Left forelimb (tissue), 1 donor: Measurements from ENCODE around the gene SPRYD3.

Source experiments
- DNase-seq: peaks from one replicate; pipeline ENCODE4 v3.0.0-alpha.2; 2018; ENCODE audit warnings: low spot score

Gene SPRYD3

GRCh38 chr12:53078425-53079225, 565 bp downstream of the SPRYD3 start:
- no peak for DNase-seq

GRCh38 chr12:53077030-53077429, 2.2 kb downstream of the SPRYD3 start:
- no peak for DNase-seq

DNA sequence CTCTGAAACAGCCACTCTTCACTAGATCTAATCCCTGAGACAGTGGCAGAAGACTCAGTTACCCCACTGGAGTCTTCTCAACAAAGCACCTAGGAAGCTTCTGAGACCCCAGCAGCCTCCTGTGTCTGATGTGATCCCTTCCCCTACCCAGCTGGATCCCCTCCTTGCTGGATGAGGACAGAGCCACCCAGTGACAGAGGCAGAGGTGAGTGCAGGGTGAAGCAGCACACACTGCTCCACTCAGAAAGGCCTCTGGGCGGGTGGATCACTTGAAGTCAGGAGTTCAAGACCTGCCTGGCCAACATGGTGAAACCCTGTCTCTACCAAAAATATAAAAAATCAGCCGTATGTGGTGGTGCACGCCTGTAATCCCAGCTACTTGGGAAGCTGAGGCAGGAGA, 2.7 kb downstream of the SPRYD3 start:
- no peak for DNase-seq

DNA sequence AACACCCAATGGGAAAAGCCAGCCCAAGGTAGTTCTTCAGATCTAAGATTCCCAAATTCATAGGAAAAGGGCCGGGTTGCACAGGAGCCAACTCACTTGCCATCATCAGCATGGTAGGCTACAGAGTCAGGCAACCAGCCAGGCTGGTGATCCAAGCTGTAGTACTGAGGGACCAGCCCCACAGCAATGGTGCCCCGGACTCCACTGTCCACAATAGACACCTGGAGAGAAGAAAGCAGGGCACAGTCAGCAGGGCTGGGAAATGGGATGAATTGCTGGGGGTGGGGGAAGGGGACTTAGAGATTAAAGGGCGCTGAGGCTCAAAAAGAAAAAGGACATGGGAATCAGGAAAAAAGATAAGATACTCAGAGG, 4.2 kb downstream of the SPRYD3 start:
- DNase-seq = no peak

GRCh38 chr12:53074283-53074998, 4.7 kb downstream of the SPRYD3 start:
- DNase-seq = no peak

DNA sequence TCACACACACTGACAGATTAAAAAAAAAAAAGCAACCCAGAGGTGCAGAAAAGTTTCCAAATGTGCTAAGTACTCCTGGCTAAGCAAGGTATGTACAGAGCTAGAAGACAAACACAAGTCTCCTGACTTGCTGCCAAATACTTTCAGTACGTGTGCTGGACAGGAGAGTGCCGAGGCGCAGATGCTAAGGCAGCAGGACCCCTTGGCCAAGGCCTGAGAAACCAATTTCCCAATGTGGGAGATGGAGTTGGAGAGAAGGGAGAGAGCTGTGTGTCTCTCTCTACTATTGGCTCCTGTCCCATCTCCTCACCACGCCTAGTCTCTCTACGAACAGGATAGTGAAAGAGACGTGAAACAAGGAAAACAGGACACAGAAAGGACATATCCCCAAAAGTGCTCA, 5.3 kb downstream of the SPRYD3 start:
- DNase-seq = peak; percentile 66

- DNase-seq = peak; percentile 89
Measured at GRCh38 chr12:53071591-53072551, 7.3 kb downstream of the SPRYD3 start.

GRCh38 chr12:53070877-53071492, 8.2 kb downstream of the SPRYD3 start:
- DNase-seq = no peak

GRCh38 chr12:53069621-53070410, 9.4 kb downstream of the SPRYD3 start:
- peak; percentile 77 for DNase-seq

- no peak for DNase-seq
Measured at GRCh38 chr12:53068811-53069585, 10.2 kb downstream of the SPRYD3 start.

DNA sequence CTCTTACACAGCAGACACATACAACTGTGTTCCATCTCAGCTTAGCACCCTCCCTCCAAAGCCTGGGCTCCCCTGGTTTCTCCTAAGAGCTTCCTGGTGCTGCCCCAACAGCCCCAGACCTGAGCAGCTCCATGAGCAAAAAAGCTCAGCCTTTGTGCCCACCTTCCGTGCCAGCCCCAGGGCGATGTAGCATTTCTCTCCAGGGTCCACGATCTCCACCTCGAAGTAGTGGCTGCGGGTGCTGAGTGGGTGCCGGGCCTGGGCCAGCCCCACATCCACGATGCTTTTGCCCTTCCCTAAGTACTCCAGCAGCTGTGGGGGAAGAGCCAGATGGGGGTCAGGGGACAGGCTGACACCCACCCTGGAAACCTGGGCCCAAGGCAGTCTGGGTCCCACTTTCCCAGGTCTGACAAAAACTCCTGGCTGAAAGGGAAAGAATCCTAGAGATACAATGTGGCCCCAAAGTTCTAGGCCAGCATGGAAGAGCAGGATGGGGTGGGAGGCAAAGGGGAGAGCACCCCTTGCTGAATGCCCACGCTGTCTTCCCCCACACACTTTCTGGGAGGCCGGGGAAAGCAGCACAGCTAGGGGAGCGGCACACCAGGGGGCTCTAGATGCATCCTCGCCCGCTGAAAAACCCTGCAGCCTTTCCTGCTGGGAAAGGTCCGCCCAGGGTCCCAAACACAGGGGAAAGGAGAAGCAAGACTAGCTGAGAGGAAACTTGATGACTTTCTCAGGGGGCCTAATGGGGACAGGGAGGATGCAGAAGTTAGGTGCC, 11.0 kb downstream of the SPRYD3 start:
- no peak for DNase-seq

- DNase-seq = no peak
Measured at GRCh38 chr12:53067074-53067992, 11.9 kb downstream of the SPRYD3 start.

- peak; percentile 88 for DNase-seq
Measured at GRCh38 chr12:53065975-53066931, 12.9 kb downstream of the SPRYD3 start.

- DNase-seq = peak; percentile 61
Measured at GRCh38 chr12:53065470-53065869, 13.7 kb downstream of the SPRYD3 start.

- peak; percentile 64 for DNase-seq
Measured at GRCh38 chr12:53064613-53065436, 14.4 kb downstream of the SPRYD3 start.
